ENCODE measurements around the gene OR2M5. TPM values are rescaled to one million over a fixed set of nuclear protein-coding genes. Genes with fewer than 3 reads are reported as not detected.

The OR2M5 gene
- total and polyA plus RNA-seq, 9 of the 15 experiments (the other 6 are each of a cell fraction or from before 2014, with no cell fraction given), result not detected

DNA sequence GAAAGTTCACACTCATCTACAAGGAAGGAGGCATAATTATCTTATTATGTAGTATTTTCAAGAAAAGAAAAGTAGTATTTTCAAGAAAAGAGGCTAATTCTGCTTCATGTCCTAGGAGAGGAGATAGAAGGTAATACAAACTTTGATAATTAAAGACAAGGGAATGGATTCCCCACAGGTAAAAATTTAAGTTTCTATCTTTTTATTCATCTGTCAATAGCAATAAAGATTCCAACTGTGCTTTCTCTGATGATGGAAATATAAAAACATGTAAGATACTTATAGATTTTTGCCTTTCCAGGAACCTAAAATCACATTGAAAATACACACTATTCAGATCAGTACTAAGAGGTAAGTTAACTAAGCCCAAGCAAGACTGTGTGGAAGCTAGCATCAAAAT is 29.6 kb downstream of the OR2M5 start, which contains the start of gene OR2M2:
OR2M2 (plus strand) TSS at position 301 of the 400 bp plus-strand sequence. CDS start 5,165 bp downstream, outside the sequence.
- H3K9ac ChIP-seq (ENCODE audit: insufficient read depth in 1 of 2, low read depth in 2 of 2, low read length in 2 of 2), result no peak within 1 kb of the TSS
- BruUV-seq (replicated peaks), result no TSS peak
- H3K9me1 ChIP-seq (ENCODE audit: control insufficient read depth, insufficient read depth, low read length), result no peaks in the 10 kb centered on the region
- no peak within 1 kb of the TSS for H2AFZ ChIP-seq (ENCODE audit: low read depth, low read length)
- no peak for ATAC-seq
- DNase-seq (ENCODE audit: extremely low read depth in 1 of 4, low spot score in 3 of 4), result no peak
- no peaks in the 10 kb centered on the region for H3K36me3 ChIP-seq (ENCODE audit: control insufficient read depth, insufficient read depth, low read length)
- H3K9me3 ChIP-seq (replicated peaks; ENCODE audit: control insufficient read depth, insufficient read depth, low read depth, low read length), result no peaks in the 10 kb centered on the region; the same call in 1 of the 2 replicates
- no peaks in the 10 kb centered on the region for H3K27me3 ChIP-seq (ENCODE audit: control insufficient read depth in 2 of 2, insufficient read depth in 2 of 2, low read length in 2 of 2)
- TF ChIP-seq ZNF583 (CRISPR knock-in tag; IDR thresholded peaks at IDR 0.05), result no peak
- no peak for TF ChIP-seq FOS (IDR thresholded peaks at IDR 0.05; ENCODE audit: extremely low read depth, insufficient read length)
- no peak for TF ChIP-seq ZZZ3 (IDR thresholded peaks at IDR 0.05)
- TF ChIP-seq RFX5 (IDR thresholded peaks at IDR 0.05; ENCODE audit: low read depth, low read length), result no peak
- no peak for TF ChIP-seq GTF2F1 (IDR thresholded peaks at IDR 0.05; ENCODE audit: low read depth, low read length)
- TF ChIP-seq ESRRA (IDR thresholded peaks at IDR 0.05; ENCODE audit: borderline replicate concordance, low read depth), result no peak
- TF ChIP-seq BDP1 (IDR thresholded peaks at IDR 0.05; ENCODE audit: insufficient read depth, insufficient read length), result no peak
- TF ChIP-seq BMI1 (IDR thresholded peaks at IDR 0.05; ENCODE audit: low read length), result no peak
- TF ChIP-seq DNMT1 (IDR thresholded peaks at IDR 0.05), result no peak
- TF ChIP-seq HOXB6 (CRISPR knock-in tag; IDR thresholded peaks at IDR 0.05; ENCODE audit: borderline replicate concordance), result no peak
- TF ChIP-seq SP2 (IDR thresholded peaks at IDR 0.05; ENCODE audit: extremely low read depth, low read depth, low read length, poor library complexity, severe bottlenecking), result no peak
- TF ChIP-seq, protein P1, sequence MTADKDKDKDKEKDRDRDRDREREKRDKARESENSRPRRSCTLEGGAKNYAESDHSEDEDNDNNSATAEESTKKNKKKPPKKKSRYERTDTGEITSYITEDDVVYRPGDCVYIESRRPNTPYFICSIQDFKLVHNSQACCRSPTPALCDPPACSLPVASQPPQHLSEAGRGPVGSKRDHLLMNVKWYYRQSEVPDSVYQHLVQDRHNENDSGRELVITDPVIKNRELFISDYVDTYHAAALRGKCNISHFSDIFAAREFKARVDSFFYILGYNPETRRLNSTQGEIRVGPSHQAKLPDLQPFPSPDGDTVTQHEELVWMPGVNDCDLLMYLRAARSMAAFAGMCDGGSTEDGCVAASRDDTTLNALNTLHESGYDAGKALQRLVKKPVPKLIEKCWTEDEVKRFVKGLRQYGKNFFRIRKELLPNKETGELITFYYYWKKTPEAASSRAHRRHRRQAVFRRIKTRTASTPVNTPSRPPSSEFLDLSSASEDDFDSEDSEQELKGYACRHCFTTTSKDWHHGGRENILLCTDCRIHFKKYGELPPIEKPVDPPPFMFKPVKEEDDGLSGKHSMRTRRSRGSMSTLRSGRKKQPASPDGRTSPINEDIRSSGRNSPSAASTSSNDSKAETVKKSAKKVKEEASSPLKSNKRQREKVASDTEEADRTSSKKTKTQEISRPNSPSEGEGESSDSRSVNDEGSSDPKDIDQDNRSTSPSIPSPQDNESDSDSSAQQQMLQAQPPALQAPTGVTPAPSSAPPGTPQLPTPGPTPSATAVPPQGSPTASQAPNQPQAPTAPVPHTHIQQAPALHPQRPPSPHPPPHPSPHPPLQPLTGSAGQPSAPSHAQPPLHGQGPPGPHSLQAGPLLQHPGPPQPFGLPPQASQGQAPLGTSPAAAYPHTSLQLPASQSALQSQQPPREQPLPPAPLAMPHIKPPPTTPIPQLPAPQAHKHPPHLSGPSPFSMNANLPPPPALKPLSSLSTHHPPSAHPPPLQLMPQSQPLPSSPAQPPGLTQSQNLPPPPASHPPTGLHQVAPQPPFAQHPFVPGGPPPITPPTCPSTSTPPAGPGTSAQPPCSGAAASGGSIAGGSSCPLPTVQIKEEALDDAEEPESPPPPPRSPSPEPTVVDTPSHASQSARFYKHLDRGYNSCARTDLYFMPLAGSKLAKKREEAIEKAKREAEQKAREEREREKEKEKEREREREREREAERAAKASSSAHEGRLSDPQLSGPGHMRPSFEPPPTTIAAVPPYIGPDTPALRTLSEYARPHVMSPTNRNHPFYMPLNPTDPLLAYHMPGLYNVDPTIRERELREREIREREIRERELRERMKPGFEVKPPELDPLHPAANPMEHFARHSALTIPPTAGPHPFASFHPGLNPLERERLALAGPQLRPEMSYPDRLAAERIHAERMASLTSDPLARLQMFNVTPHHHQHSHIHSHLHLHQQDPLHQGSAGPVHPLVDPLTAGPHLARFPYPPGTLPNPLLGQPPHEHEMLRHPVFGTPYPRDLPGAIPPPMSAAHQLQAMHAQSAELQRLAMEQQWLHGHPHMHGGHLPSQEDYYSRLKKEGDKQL (CRISPR knock-in tag; IDR thresholded peaks at IDR 0.05; ENCODE audit: borderline replicate concordance), result no peak
- no peak for TF ChIP-seq TRIM25 (IDR thresholded peaks at IDR 0.05; ENCODE audit: borderline replicate concordance)
- TF ChIP-seq SRSF7 (optimal IDR thresholded peaks at IDR 0.05; ENCODE audit: low read depth, low read length), result no peak
- no peak for TF ChIP-seq ZNF24 (IDR thresholded peaks at IDR 0.05)
- TF ChIP-seq, protein P2, sequence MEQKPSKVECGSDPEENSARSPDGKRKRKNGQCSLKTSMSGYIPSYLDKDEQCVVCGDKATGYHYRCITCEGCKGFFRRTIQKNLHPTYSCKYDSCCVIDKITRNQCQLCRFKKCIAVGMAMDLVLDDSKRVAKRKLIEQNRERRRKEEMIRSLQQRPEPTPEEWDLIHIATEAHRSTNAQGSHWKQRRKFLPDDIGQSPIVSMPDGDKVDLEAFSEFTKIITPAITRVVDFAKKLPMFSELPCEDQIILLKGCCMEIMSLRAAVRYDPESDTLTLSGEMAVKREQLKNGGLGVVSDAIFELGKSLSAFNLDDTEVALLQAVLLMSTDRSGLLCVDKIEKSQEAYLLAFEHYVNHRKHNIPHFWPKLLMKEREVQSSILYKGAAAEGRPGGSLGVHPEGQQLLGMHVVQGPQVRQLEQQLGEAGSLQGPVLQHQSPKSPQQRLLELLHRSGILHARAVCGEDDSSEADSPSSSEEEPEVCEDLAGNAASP (IDR thresholded peaks at IDR 0.05), result no peak
- H3K4me2 ChIP-seq (ENCODE audit: insufficient read depth, low read length), result no peak within 1 kb of the TSS
- H3K4me1 ChIP-seq (replicated peaks in 1 of 2; ENCODE audit: control insufficient read depth in 2 of 2, insufficient read depth in 2 of 2, low read length in 2 of 2), result no peaks in the 10 kb centered on the region
- intact Hi-C loops (cut with micrococcal nuclease), result no loop called here
- no peak within 1 kb of the TSS for H3K27ac ChIP-seq (ENCODE audit: extremely low read depth, low read depth, low read length)
- CTCF ChIA-PET (ENCODE audit: low intra/inter-chr PET ratio), result no interaction called here
- no peaks in the 10 kb centered on the region for H3K79me2 ChIP-seq (ENCODE audit: control insufficient read depth, insufficient read depth, low read length)
- in situ Hi-C loops (cut with MboI), result no loop called here
- POLR2A ChIA-PET, result no interaction called here
- FAIRE-seq, result no peak
- no peaks in the 10 kb centered on the region for H4K20me1 ChIP-seq (replicated peaks; ENCODE audit: control insufficient read depth, insufficient read depth, low read length)
- no peak within 1 kb of the TSS for H3K4me3 ChIP-seq

Data from K562 (cell line).